NT2/D1 (cell line): ENCODE data around the gene POM121C.
"Not testable (repeated sequence)": the region's sequence is repeated elsewhere in the genome, so short reads cannot be mapped to it uniquely, and the experiment has no call there.

Source experiments
- YY1 ChIP-seq: IDR thresholded peaks from 2 replicates; pipeline ENCODE4 v1.6.1; 2011; ENCODE audit not compliant: insufficient read length, insufficient read depth
- ZNF274 ChIP-seq: IDR thresholded peaks from 2 replicates; pipeline ENCODE4 v1.6.1; 2011; ENCODE audit warnings: mild to moderate bottlenecking, low read depth, low read length

DNA sequence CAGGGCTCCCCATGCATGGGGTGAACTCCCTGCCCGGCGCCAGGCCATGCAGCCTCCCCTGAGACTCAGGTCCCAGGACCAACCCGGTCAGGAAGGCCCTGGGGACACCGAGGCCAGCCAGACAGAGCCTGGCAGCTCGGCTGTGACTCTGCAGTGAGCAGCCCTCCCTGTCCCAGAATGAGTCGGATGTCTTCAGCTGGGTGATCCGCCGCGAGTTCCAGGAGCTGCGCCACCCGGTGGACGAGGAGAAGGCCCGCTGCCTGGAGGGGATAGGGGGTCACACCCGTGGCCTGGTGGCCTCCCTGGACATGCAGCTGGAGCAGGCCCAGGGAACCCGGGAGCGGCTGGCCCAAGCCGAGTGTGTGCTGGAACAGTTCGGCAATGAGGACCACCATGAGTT is 81.4 kb downstream of the POM121C start:
- not testable (repeated sequence) for TF ChIP-seq YY1, ZNF274
